Ovary (tissue), 9 donors: ENCODE data around the gene SCRN3. TPM values are rescaled to one million over a fixed set of nuclear protein-coding genes. Genes with fewer than 3 reads are reported as not detected.

Experiments
- DNase-seq, 5 donors: peaks; one replicate each; pipeline ENCODE4 v3.0.0-alpha.2; 2019 to 2020
- H3K27ac ChIP-seq, 2 donors: fragments of 200-600 bp; one replicate each; pipeline versions ENCODE4 v1.5.1 to v1.8.0; 2019 to 2022
- H3K27me3 ChIP-seq: fragments of 200-600 bp; one replicate; pipeline ENCODE4 v1.8.0; 2022
- H3K36me3 ChIP-seq: fragments of 200-600 bp; sonication (generic); one replicate; pipeline ENCODE4 v1.5.1; 2019
- H3K4me1 ChIP-seq: one replicate; pipeline ENCODE4 v1.8.1; 2013; ENCODE audit warnings: mild to moderate bottlenecking, moderate library complexity; ENCODE audit not compliant: insufficient read depth
- H3K4me3 ChIP-seq: fragments of 200-600 bp; sonication (generic); one replicate; pipeline ENCODE4 v1.5.1; 2017
- H3K9me3 ChIP-seq, 2 donors: fragments of 200-600 bp in 1 of 2; sonication (generic) in 1 of 2; one replicate each; pipeline versions ENCODE4 v1.5.1 to v1.8.1; 2013 to 2019; ENCODE audit warnings: mild to moderate bottlenecking in 1 of 2, moderate library complexity in 1 of 2
- CTCF ChIP-seq, 3 donors: fragments of 450-650 bp in 2 of 3; fragments of 200-600 bp in 1 of 3; IDR thresholded peaks; one replicate each; pipeline versions ENCODE4 v1.5.1 to v1.8.0; 2016 to 2022; ENCODE audit warnings: antibody characterized with exemption in 3 of 3, mild to moderate bottlenecking in 1 of 3
- EP300 ChIP-seq: sonication (generic); formaldehyde crosslinking; IDR thresholded peaks from one replicate; pipeline ENCODE4 v1.6.1; 2017; ENCODE audit warnings: antibody characterized with exemption
- POLR2A ChIP-seq: fragments of 450-650 bp; IDR thresholded peaks from one replicate; pipeline ENCODE4 v1.6.1; 2017; ENCODE audit warnings: antibody characterized with exemption, mild to moderate bottlenecking, moderate library complexity
- WGBS, 3 donors: extraction: QIAGEN DNeasy Blood & Tissue Kit in 1 of 3; methylation state at CpG; one replicate each; pipeline versions ENCODE4 v1.1.5 to v1.1.7; 2013 to 2017; 5-methylcytosine and 5-hydroxymethylcytosine counted together
- intact Hi-C, 4 donors: fragments of 100-400 bp; cut with DNase I; formaldehyde crosslinking; loops; one replicate each; pipeline versions ENCODE4 v1.11.0 to v1.15.1; 2022 to 2023
- polyA plus RNA-seq, 2 donors: library from polyadenylated mRNA; stranded (reverse); fragments of 200-250 nt in 1 of 2; fragments of 350-450 nt in 1 of 2; fragmentation: Illumina TruSeq in 1 of 2; extraction: RNeasy Lipid Tissue Mini Kit (QIAGEN cat#74804) in 1 of 2; gene quantifications; one replicate each; pipeline ENCODE4 v1.2.3, GENCODE V29; 2013 to 2014
- total RNA-seq, 7 donors: library from RNA; depleted of rRNA in 2 of 7; stranded (reverse); fragments of >200 nt in 2 of 7; fragmentation: NEBNext Ultra II Directional in 3 of 7; extraction: Animal tissue kit (Norgen Biotek cat#: 25700) in 3 of 7; gene quantifications; one replicate each; pipeline versions ENCODE4 v1.1.0 to v1.2.4, GENCODE V29; 2016 to 2023
- donor health status: DM: no; HTN: no; CAD: no; lungs with moderate emphysema.
- donor health status: DM: no; HTN: no; CAD: no.
- donor health status: Bipolar disorder and iron deficiency.
- donor health status: DM: yes; HTN: yes; CAD: no.
- donor health status: DM: no; HTN: no; CAD: no.
- donor health status: DM: yes; HTN: yes; CAD: no.

The SCRN3 gene
- total and polyA plus RNA-seq, 9 donors = 8.8 to 23.5 (median 16.5) TPM

GRCh38 chr2:174439323-174439722, 43.8 kb downstream of the SCRN3 start:
- no peaks in the 10 kb centered on the region for H3K9me3 ChIP-seq
- WGBS, 3 donors = 90 to 91% (median 91%) methylated on average over 2 of the region's 2 CpGs
- intact Hi-C loops = no loop called here
- H3K36me3 ChIP-seq = no peaks in the 10 kb centered on the region
- H3K27me3 ChIP-seq = no peaks in the 10 kb centered on the region
- H3K4me3 ChIP-seq = no peak overlapping the region
- no peaks in the 10 kb centered on the region for H3K4me1 ChIP-seq
- no peak for TF ChIP-seq POLR2A
- no peak for TF ChIP-seq CTCF (IDR thresholded peaks at IDR 0.05)
- no peak for TF ChIP-seq EP300
- no peak overlapping the region for H3K27ac ChIP-seq
- DNase-seq = no peak

GRCh38 chr2:174439950-174440349, 44.4 kb downstream of the SCRN3 start:
- Histone ChIP-seq H3K36me3 (no peaks in the 10 kb centered on the region), H3K9me3 (no peaks in the 10 kb centered on the region), H3K4me3 (no peak overlapping the region), H3K27ac (no peak overlapping the region), H3K4me1 (no peaks in the 10 kb centered on the region), H3K27me3 (no peaks in the 10 kb centered on the region)
- no peak for TF ChIP-seq EP300
- TF ChIP-seq CTCF (IDR thresholded peaks at IDR 0.05) = no peak
- no peak for TF ChIP-seq POLR2A
- DNase-seq = no peak
- intact Hi-C loops = no loop called here
- 56 to 70% (median 63%) methylated on average over 2 of the region's 2 CpGs for WGBS, 3 donors

- intact Hi-C loops = no loop called here
- TF ChIP-seq CTCF (IDR thresholded peaks at IDR 0.05) (no peak), POLR2A (no peak), EP300 (no peak)
- 68 to 72% (median 69%) methylated on average over 3 of the region's 3 CpGs for WGBS, 3 donors
- Histone ChIP-seq H3K27ac (no peak overlapping the region), H3K9me3 (no peaks in the 10 kb centered on the region), H3K4me3 (no peak overlapping the region), H3K27me3 (no peaks in the 10 kb centered on the region), H3K36me3 (no peaks in the 10 kb centered on the region), H3K4me1 (no peaks in the 10 kb centered on the region)
- DNase-seq = no peak
These were observed 47.3 kb downstream of the SCRN3 start for GRCh38 chr2:174442546-174443510.

GRCh38 chr2:174444761-174445160, 49.2 kb downstream of the SCRN3 start:
- Histone ChIP-seq H3K4me1 (no peaks in the 10 kb centered on the region), H3K36me3 (no peaks in the 10 kb centered on the region), H3K27me3 (no peaks in the 10 kb centered on the region), H3K27ac (no peak overlapping the region), H3K9me3 (no peaks in the 10 kb centered on the region), H3K4me3 (no peak overlapping the region)
- no peak for DNase-seq
- WGBS, 3 donors = 61 to 73% (median 64%) methylated on average over 6 of the region's 6 CpGs
- intact Hi-C loops = no loop called here
- TF ChIP-seq EP300 (no peak), POLR2A (no peak), CTCF (IDR thresholded peaks at IDR 0.05) (no peak)
